Breast epithelium (tissue), 4 donors: ENCODE data around the gene CORO2B. TPM values are rescaled to one million over a fixed set of nuclear protein-coding genes. Genes with fewer than 3 reads are reported as not detected.

Experiments
- DNase-seq, 2 donors: peaks; one replicate each; pipeline ENCODE4 v3.0.0-alpha.2; 2019; ENCODE audit warnings: low spot score in 2 of 2
- H3K27ac ChIP-seq, 2 donors: fragments of 200-600 bp; sonication (generic) in 1 of 2; one replicate each; pipeline ENCODE4 v1.5.1; 2016 to 2019; ENCODE audit warnings: mild to moderate bottlenecking in 1 of 2
- H3K27me3 ChIP-seq, 2 donors: fragments of 200-600 bp; sonication (generic) in 1 of 2; one replicate each; pipeline versions ENCODE4 v1.5.1 to v1.6.0; 2017 to 2019; ENCODE audit warnings: control low read depth in 1 of 2, mild to moderate bottlenecking in 1 of 2
- H3K36me3 ChIP-seq: fragments of 200-600 bp; one replicate; pipeline ENCODE4 v1.5.1; 2019
- H3K4me1 ChIP-seq, 2 donors: fragments of 200-600 bp; sonication (generic); one replicate each; pipeline ENCODE4 v1.5.1; 2016 to 2019; ENCODE audit warnings: control low read depth in 1 of 2
- H3K4me3 ChIP-seq, 3 donors: fragments of 200-600 bp; sonication (generic); 1 replicate in 2 of 3; 2 replicates in 1 of 3; pipeline ENCODE4 v1.5.1; 2016 to 2019; ENCODE audit warnings: mild to moderate bottlenecking in 3 of 3, moderate library complexity in 2 of 3
- H3K9me3 ChIP-seq, 2 donors: fragments of 200-600 bp; sonication (generic) in 1 of 2; one replicate each; pipeline ENCODE4 v1.5.1; 2016 to 2019; ENCODE audit warnings: control low read depth in 1 of 2
- CTCF ChIP-seq, 3 donors: fragments of 450-650 bp; IDR thresholded peaks; one replicate each; pipeline ENCODE4 v1.5.1; 2016 to 2017; ENCODE audit warnings: antibody characterized with exemption in 3 of 3, mild to moderate bottlenecking in 3 of 3, moderate library complexity in 3 of 3
- POLR2A ChIP-seq: fragments of 450-650 bp; IDR thresholded peaks from one replicate; pipeline ENCODE4 v1.6.1; 2016; ENCODE audit warnings: antibody characterized with exemption, mild to moderate bottlenecking, moderate library complexity
- POLR2AphosphoS5 ChIP-seq, 3 donors: sonication (generic); formaldehyde crosslinking; IDR thresholded peaks; one replicate each; pipeline ENCODE4 v1.6.1; 2017; ENCODE audit warnings: antibody characterized with exemption in 3 of 3
- intact Hi-C: fragments of 100-400 bp; cut with DNase I; formaldehyde crosslinking; loops from one replicate; pipeline ENCODE4 v1.15.1; 2023; ENCODE audit warnings: low total_unique reads
- total RNA-seq, 3 donors: library from RNA; depleted of rRNA; stranded (reverse); fragments of >200 nt; gene quantifications; one replicate each; pipeline ENCODE4 v1.1.0, GENCODE V29; 2016

Gene CORO2B
- total RNA-seq, 3 donors from 2014 or later = 2.9 to 11.2 (median 3.5) TPM

GRCh38 chr15:68763063-68763462 is 184.3 kb downstream of the CORO2B start:
- intact Hi-C loops = no loop called here
- Histone ChIP-seq H3K4me1 (no peaks in the 10 kb centered on the region), H3K36me3 (no peaks in the 10 kb centered on the region), H3K27ac (no peak overlapping the region), H3K9me3 (no peaks in the 10 kb centered on the region), H3K27me3 (no peaks in the 10 kb centered on the region), H3K4me3 (no peak overlapping the region)
- no peak for DNase-seq
- TF ChIP-seq POLR2A = no peak
- TF ChIP-seq CTCF (IDR thresholded peaks at IDR 0.05) = no peak
- no peak for TF ChIP-seq POLR2AphosphoS5 (IDR thresholded peaks at IDR 0.05)

GRCh38 chr15:68764090-68764489 is 185.3 kb downstream of the CORO2B start:
- no peak for DNase-seq
- intact Hi-C loops = no loop called here
- TF ChIP-seq CTCF (IDR thresholded peaks at IDR 0.05) (no peak), POLR2A (no peak), POLR2AphosphoS5 (IDR thresholded peaks at IDR 0.05) (no peak)
- Histone ChIP-seq H3K4me3 (no peak overlapping the region), H3K4me1 (no peaks in the 10 kb centered on the region), H3K27ac (no peak overlapping the region), H3K27me3 (no peaks in the 10 kb centered on the region), H3K9me3 (no peaks in the 10 kb centered on the region), H3K36me3 (no peaks in the 10 kb centered on the region)

- TF ChIP-seq POLR2AphosphoS5 (IDR thresholded peaks at IDR 0.05) = no peak
- no peak for TF ChIP-seq POLR2A
- TF ChIP-seq CTCF (IDR thresholded peaks at IDR 0.05) = no peak
- Histone ChIP-seq H3K27me3 (no peaks in the 10 kb centered on the region), H3K27ac (no peak overlapping the region), H3K9me3 (no peaks in the 10 kb centered on the region), H3K4me1 (no peaks in the 10 kb centered on the region), H3K36me3 (no peaks in the 10 kb centered on the region), H3K4me3 (no peak overlapping the region)
- DNase-seq = no peak
- intact Hi-C loops = no loop called here
These were observed 187.0 kb downstream of the CORO2B start for GRCh38 chr15:68765602-68766368.

- intact Hi-C loops = no loop called here
- no peaks in the 10 kb centered on the region for H3K9me3 ChIP-seq
- TF ChIP-seq POLR2AphosphoS5 (IDR thresholded peaks at IDR 0.05) = no peak
- no peak for TF ChIP-seq POLR2A
- no peak for TF ChIP-seq CTCF (IDR thresholded peaks at IDR 0.05)
- no peak overlapping the region for H3K4me3 ChIP-seq
- no peak overlapping the region for H3K27ac ChIP-seq
- H3K4me1 ChIP-seq = no peaks in the 10 kb centered on the region
- no peak for DNase-seq
- H3K27me3 ChIP-seq = no peaks in the 10 kb centered on the region
- H3K36me3 ChIP-seq = no peaks in the 10 kb centered on the region
These were observed 189.0 kb downstream of the CORO2B start for GRCh38 chr15:68767833-68768232.

GRCh38 chr15:68768321-68768720 is 189.5 kb downstream of the CORO2B start:
- Histone ChIP-seq H3K9me3 (no peaks in the 10 kb centered on the region), H3K27ac (no peak overlapping the region)

More at GRCh38 chr15:68768321-68768720, 189.5 kb downstream of the CORO2B start:
- H3K4me3 ChIP-seq = no peak overlapping the region
- TF ChIP-seq POLR2AphosphoS5 (IDR thresholded peaks at IDR 0.05) (no peak), CTCF (IDR thresholded peaks at IDR 0.05) (no peak), POLR2A (no peak)
- intact Hi-C loops = no loop called here
- no peaks in the 10 kb centered on the region for H3K36me3 ChIP-seq
- no peak for DNase-seq
- no peaks in the 10 kb centered on the region for H3K27me3 ChIP-seq
- H3K4me1 ChIP-seq = no peaks in the 10 kb centered on the region
